GM12873 (cell line): ENCODE results near the gene OPN3.

Source experiments
- TF ChIP-seq, protein P1 (sequence below): IDR thresholded peaks from 2 replicates; pipeline ENCODE4 v1.5.1; 2012; ENCODE audit warnings: low read depth, mild to moderate bottlenecking, moderate library complexity, low read length, control low read depth; ENCODE audit not compliant: insufficient read depth; ENCODE audit errors: missing control alignments

OPN3 gene, protein sequence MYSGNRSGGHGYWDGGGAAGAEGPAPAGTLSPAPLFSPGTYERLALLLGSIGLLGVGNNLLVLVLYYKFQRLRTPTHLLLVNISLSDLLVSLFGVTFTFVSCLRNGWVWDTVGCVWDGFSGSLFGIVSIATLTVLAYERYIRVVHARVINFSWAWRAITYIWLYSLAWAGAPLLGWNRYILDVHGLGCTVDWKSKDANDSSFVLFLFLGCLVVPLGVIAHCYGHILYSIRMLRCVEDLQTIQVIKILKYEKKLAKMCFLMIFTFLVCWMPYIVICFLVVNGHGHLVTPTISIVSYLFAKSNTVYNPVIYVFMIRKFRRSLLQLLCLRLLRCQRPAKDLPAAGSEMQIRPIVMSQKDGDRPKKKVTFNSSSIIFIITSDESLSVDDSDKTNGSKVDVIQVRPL

GRCh38 chr1:241640149-241640866, at the start of gene OPN3, which contains the start of gene CHML:
TSS of gene OPN3 (minus strand) at chr1:241640369. CDS start at chr1:241640254, 115 bp downstream.
TSS of gene CHML (minus strand) at chr1:241640369. CDS start at chr1:241635766, 4,603 bp downstream.
- TF ChIP-seq, protein P1, sequence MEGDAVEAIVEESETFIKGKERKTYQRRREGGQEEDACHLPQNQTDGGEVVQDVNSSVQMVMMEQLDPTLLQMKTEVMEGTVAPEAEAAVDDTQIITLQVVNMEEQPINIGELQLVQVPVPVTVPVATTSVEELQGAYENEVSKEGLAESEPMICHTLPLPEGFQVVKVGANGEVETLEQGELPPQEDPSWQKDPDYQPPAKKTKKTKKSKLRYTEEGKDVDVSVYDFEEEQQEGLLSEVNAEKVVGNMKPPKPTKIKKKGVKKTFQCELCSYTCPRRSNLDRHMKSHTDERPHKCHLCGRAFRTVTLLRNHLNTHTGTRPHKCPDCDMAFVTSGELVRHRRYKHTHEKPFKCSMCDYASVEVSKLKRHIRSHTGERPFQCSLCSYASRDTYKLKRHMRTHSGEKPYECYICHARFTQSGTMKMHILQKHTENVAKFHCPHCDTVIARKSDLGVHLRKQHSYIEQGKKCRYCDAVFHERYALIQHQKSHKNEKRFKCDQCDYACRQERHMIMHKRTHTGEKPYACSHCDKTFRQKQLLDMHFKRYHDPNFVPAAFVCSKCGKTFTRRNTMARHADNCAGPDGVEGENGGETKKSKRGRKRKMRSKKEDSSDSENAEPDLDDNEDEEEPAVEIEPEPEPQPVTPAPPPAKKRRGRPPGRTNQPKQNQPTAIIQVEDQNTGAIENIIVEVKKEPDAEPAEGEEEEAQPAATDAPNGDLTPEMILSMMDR = no peak

- TF ChIP-seq, protein P1 = no peak
These were observed 48.8 kb upstream of the OPN3 start for GRCh38 chr1:241688940-241689368.

- TF ChIP-seq, protein P1 = no peak
These were observed 43.9 kb upstream of the OPN3 start for GRCh38 chr1:241684108-241684507.

- TF ChIP-seq, protein P1 = no peak
These were observed 42.8 kb upstream of the OPN3 start for GRCh38 chr1:241682921-241683320.

DNA sequence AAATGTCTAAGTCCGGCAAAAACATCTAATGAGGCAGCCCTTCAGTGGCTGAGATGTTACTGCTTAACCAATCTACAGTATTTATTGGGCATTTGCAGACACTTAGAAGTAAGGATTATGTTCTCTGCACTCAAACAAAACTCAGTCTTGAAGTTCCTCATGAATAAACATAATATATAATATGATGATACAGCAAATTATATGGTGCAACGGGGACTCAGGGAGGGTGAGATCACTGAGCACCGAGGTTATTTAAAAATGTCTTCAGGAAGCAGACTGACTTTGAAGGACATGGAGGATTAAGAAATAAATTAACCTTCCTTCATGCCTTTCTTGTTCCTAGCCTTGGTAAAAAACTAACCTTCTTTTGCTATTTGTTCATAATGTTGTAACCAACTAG, 39.8 kb upstream of the OPN3 start:
- TF ChIP-seq, protein P1 = no peak

- TF ChIP-seq, protein P1 = no peak
These were observed 39.2 kb upstream of the OPN3 start for GRCh38 chr1:241679404-241679803.

DNA sequence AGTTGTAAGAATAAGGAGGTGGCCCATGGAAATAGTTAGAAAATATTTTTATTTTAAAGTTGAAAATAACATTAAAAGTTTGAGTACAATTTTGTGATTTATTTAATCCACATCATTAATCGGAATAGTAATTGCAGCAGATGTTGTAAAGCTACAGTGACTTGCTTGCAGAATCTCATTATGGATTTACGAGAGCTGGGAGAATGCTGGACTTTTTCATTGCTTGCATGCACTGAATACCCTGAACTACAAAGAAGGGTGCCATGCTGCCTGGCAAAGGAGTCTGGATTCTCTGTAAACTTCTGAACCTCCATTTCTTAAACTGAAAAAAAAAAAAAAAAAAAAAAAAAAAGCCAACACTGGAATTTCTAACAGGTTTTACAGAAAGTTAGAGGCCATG, 38.4 kb upstream of the OPN3 start:
- TF ChIP-seq, protein P1 = no peak
